ENCODE results near the gene GPX1. TPM values are rescaled to one million over a fixed set of nuclear protein-coding genes. Genes with fewer than 3 reads are reported as not detected.

GPX1 gene
- 250 to 299 TPM (median 274 TPM) in 5 replicates for total RNA-seq (2022; extraction: Qiagen RNA extraction; ENCODE audit: low read depth)

GRCh38 chr3:49358217-49358883 is at the start of gene GPX1:
Gene GPX1 (minus strand): TSS chr3:49358353. CDS start chr3:49358278, 75 bp downstream.

GRCh38 chr3:49339941-49340800 is 18.0 kb downstream of the GPX1 start, which contains the start of gene USP4:
Gene USP4 (minus strand): TSS chr3:49340053. CDS start chr3:49340024, 29 bp downstream.

Other genes starting within 250 kb of the GPX1 start
- 18.4 to 28.3 TPM (median 24.9 TPM) in 5 replicates for gene USP19, start 237.5 kb downstream of the GPX1 start, total RNA-seq (2022; extraction: Qiagen RNA extraction; ENCODE audit: low read depth)
- 87.0 to 93.1 TPM (median 91.1 TPM) in 5 replicates for gene LAMB2, start 225.3 kb downstream of the GPX1 start, total RNA-seq (2022; extraction: Qiagen RNA extraction; ENCODE audit: low read depth)
- gene CCDC71, start 192.0 kb downstream of the GPX1 start, total RNA-seq (2022; extraction: Qiagen RNA extraction; ENCODE audit: low read depth), result 11.4 to 15.6 TPM (median 12.4 TPM) in 5 replicates
- gene KLHDC8B, start 186.8 kb downstream of the GPX1 start, total RNA-seq (2022; extraction: Qiagen RNA extraction; ENCODE audit: low read depth), result 4.0 to 5.3 TPM (median 5.0 TPM) in 5 replicates
- 1.8 to 2.5 TPM (median 2.0 TPM) in 5 replicates for gene C3orf62, start 81.1 kb downstream of the GPX1 start, total RNA-seq (2022; extraction: Qiagen RNA extraction; ENCODE audit: low read depth)
- 11.1 to 15.8 TPM (median 13.1 TPM) in 5 replicates for gene USP4, start 18.3 kb downstream of the GPX1 start, total RNA-seq (2022; extraction: Qiagen RNA extraction; ENCODE audit: low read depth)
- gene RHOA, start 53.6 kb upstream of the GPX1 start, total RNA-seq (2022; extraction: Qiagen RNA extraction; ENCODE audit: low read depth), result 463 to 497 TPM (median 486 TPM) in 5 replicates
- gene TCTA, start 54.1 kb upstream of the GPX1 start, total RNA-seq (2022; extraction: Qiagen RNA extraction; ENCODE audit: low read depth), result 23.0 to 25.1 TPM (median 24.1 TPM) in 5 replicates
- gene AMT, start 64.1 kb upstream of the GPX1 start, total RNA-seq (2022; extraction: Qiagen RNA extraction; ENCODE audit: low read depth), result 0.24 to 0.62 TPM (median 0.26 TPM) in 5 replicates
- gene NICN1, start 71.0 kb upstream of the GPX1 start, total RNA-seq (2022; extraction: Qiagen RNA extraction; ENCODE audit: low read depth), result 5.7 to 7.5 TPM (median 6.3 TPM) in 5 replicates
- 49.8 to 62.9 TPM (median 60.1 TPM) in 5 replicates for gene DAG1, start 111.9 kb upstream of the GPX1 start, total RNA-seq (2022; extraction: Qiagen RNA extraction; ENCODE audit: low read depth)
- 0.16 to 0.37 TPM (median 0.17 TPM) in 5 replicates for gene BSN, start 196.1 kb upstream of the GPX1 start, total RNA-seq (2022; extraction: Qiagen RNA extraction; ENCODE audit: low read depth)